PC-3 (cell line): ENCODE data around the gene INA.

Source experiments
- CTCF ChIP-seq: fragments of 300-600 bp; sonication (generic); conservative IDR thresholded peaks from 2 replicates; pipeline ENCODE4 v1.5.1; 2017; ENCODE audit warnings: antibody characterized with exemption, low read depth, mild to moderate bottlenecking, low read length
- EZH2 ChIP-seq: fragments of 300-600 bp; sonication (generic); IDR thresholded peaks from one replicate; pipeline ENCODE4 v1.6.1; 2017; ENCODE audit warnings: antibody characterized with exemption, mild to moderate bottlenecking, low read length; ENCODE audit not compliant: unreplicated experiment
- EZH2phosphoT487 ChIP-seq: fragments of 300-600 bp; sonication (generic); IDR thresholded peaks from 2 replicates; pipeline ENCODE4 v1.6.1; 2018; ENCODE audit warnings: mild to moderate bottlenecking, antibody characterized with exemption, low read length, borderline replicate concordance

GRCh38 chr10:103241262-103242011, 35.5 kb upstream of the INA start:
- TF ChIP-seq CTCF (no peak), EZH2 (no peak), EZH2phosphoT487 (no peak)
